HG02973 (cell line): ENCODE measurements around the gene MORN4.
"Not testable (repeated sequence)": the region's sequence is repeated elsewhere in the genome, so short reads cannot be mapped to it uniquely, and the experiment has no call there.

Experiments used
- ATAC-seq: cut with Tn5 transposase; IDR thresholded peaks from one replicate; pipeline ENCODE4 v1.9.1; 2021; ENCODE audit warnings: moderate library complexity; ENCODE audit not compliant: unreplicated experiment

The MORN4 gene

DNA sequence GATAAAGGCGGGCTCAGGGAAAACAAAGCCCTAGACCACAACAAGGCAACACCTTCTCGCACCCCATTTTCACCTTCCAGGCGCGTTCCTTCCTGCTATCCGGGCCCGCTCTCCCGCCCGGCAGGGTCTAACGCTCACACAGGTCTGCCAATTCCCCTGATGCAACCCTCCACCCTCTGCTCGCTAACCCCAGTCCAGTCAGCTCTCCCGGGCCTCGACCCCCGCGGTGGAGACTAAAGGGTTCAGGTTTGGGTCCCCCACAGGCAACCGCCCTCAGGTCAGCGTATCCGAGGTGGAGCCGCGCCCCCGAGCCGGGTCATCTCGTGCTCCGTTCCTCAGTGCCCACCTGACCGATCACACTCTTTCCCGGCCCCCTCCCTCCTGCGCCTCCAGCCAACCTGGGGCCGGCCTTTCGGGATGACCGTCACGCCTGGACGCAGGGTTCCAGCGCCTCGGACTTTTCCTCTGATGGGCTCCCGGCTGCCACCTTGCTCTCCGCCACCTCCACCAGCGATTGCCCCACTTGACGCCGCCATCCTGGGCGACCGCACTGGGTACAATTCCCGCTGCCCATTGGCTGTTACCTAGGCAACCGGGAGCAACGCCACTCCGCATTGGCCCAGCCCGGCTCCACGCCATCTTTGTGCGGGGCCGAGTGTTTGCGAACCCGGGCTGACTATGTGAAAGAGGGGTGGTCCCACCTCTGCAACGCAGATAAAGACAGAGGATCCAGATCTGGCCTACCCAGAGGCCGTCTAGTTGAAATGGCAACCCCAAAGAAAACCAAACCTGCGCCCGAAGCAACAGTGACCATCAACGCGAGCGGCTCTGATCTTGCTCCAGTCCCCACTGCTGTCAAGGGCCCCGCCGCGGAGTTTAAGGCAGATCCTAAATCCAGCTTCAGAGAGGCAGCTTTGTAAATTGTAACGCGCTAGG, at the start of gene MORN4:
MORN4 (minus strand) TSS at position 552 of the 936 bp plus-strand sequence. CDS start 13,847 bp downstream, outside the sequence.
- peak; percentile 97 for ATAC-seq

DNA sequence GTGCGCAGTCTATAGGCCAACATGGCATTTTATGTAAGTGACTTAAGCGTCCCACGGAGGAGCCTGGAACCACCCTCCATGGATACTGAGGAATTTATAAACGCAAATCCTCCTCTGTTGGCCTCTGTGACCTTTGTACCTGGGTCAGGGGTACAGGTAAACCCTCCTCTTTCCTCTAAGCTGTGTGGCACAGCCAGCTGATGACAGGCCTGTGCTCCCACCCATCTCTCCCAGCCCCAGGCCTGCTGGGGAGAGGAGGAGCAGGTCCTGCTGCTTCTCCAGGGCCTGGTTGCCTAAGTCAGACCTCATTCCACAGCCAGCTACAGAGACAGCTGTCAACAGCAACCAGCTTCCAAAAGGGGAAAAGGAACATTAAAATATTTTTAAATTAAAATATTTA, 48.7 kb upstream of the MORN4 start:
- ATAC-seq: no peak

DNA sequence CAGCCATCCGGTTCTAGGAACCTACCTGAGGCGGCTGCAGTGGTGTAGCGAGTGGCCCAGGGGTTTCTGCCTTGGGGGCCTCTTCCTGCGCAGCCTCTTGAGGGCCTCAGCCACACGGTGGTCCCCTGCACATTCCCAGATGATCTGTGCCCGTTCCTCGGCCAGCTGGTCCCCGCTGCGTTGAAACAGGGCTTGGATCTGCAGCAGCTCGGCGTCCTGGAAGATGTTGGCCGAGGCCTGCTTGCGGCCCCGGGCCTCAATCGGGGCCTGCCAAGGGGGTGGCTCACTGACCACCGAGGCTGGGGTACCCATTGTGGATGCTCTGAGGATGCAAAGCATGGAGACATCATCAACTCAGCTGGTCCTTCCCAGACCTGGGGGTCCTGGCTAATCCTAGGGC, 46.3 kb upstream of the MORN4 start:
- no peak for ATAC-seq

DNA sequence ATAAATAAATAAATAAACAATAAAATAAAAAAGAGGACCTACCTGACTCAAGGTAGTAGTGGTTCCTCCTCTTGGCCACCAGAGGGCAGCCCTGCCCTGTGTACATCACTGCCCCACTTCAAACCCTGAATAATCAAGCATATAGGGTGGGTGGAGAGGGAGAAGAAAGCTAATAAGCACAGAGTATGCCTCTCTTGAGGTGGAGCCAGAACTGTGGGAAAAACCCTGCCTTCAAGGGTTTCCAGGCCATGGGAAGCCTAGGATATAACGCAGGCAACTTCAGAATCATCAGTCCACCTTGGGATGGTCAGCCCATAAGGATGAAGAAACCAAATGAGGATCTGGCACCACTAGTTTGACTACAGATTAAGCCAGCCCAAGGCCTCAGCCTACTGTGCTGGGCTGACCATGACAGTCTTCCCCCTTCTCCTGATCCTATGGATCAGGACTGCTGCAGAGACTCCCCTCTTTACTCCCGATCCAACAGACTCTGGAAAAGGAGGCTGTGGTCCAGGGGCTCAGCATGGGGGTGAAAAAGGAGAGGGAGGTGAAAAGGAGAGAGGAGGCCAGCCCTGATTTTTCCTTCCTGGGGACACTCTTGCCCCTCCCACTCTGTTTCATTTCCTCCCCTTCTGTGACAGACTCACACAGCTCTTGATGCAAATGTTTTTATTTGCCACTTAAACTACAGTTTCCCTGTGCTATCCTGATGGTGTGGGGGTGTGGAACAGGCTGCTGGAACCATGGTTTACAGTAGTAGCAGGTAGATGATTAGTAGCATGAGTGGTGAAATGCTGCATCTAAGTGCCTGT, 43.7 kb upstream of the MORN4 start:
- ATAC-seq: peak; percentile 71

DNA sequence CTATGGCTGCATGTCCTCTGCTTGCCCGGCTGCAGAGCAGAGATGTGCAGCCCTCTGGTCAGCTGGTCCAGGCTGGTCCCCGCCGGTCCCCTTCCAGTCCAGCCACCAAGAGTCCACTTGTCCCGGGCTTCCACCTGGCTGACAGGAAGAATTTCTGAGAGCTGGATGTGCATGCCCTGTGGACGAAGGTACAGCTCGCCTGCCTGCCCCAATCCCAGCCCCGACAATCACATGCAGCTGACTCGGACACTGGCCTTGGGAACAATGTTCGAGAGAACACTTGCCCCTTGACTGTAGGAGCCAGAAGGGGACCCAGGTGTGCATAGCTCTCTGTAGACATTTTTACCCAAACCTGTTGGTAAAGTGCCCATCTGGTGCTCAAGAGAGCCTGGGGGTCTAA, 41.9 kb upstream of the MORN4 start:
- ATAC-seq: no peak

DNA sequence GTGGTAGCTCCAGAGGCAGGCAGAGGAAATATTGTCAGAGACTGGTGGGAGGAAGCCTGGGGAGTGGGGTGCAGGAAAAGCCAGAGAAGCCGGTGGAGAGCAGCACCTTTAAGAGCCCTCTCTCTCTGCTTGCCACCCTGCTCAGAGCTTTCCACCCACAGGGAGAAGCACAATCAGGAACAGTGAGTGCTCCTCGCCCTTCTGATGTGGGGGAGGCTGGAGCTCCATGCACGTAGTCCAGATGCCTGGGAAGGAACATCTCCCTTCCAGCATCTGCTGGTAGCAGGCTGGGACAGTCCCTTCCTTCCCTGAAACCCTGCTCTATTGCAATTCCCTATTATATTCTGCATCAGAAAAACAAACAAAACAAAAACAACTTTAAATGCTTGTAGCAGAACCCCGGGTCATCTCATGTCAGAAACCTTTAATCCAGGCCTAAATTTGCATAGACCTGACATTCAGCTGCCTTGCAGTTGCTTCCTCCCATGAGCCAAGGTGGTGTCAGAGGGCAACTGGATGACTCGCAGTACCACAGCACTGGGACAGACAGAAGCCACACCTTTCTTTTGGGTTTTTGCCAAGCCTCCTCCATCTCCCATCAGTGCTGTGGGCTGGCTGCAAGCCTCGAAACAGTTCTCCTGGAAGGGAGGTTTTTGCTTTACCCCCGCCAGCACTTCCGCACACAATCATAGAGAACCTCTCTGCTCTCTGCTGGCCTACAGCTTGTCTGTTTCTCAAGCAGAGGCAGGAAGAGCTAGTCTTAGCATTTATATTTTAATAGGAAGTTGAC, 40.6 kb upstream of the MORN4 start:
- ATAC-seq: no peak

DNA sequence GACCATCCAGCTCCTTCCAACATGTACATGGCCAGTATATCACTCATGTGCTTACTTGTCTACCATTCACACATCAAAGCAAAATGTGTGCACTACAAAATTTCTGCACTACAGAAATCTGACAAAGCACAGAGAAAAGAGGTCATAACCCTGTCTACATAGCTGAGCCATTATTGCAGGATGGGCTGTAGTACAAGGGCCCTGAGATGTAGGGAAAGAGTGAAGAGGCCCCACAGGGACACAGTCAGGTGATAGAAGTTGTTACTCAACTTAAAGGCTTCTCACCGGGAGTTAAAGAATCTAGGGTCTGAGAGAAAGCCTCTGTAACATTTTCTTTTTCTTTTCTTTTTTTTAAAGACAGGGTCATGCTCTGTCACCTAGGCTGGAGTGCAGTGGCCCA, 36.3 kb upstream of the MORN4 start:
- ATAC-seq: no peak

DNA sequence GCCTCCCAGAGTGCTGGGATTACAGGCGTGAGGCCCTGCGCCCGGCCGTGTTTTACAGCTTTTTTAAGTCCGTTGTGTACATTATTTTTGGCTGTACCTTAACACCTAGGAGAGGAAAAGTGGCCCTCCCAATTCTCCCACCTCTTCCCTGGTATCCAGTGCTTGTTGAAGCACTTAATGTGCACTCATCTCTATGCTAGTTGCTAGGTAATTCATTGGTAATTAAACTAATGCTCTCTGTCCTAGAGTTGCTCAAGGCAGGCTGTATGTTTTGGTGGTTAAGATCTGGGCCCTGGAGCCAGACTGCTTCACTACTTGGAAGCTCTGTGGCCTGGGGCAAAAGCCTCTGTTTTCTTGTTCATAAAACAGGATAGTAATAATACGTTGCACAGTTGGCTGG, 34.2 kb upstream of the MORN4 start:
- no peak for ATAC-seq

DNA sequence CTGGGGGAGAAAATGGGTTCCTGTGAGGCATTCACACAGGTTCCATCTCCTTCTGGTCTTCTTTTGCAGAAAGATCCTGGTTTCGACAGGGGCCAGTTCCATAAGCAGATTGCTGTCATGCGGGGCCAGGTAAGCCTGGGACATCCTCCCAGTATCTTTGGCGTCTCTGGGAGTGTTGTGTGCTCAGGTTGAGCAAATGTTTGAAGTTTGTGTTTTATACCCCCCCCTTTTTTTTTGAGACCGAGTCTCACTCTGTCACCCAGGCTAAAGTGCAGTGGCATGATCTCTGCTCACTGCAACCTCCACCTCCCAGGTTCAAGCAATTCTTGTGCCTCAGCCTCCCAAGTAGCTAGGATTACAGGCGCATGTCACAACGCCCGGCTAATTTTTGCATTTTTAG, 33.7 kb upstream of the MORN4 start:
- ATAC-seq: no peak

DNA sequence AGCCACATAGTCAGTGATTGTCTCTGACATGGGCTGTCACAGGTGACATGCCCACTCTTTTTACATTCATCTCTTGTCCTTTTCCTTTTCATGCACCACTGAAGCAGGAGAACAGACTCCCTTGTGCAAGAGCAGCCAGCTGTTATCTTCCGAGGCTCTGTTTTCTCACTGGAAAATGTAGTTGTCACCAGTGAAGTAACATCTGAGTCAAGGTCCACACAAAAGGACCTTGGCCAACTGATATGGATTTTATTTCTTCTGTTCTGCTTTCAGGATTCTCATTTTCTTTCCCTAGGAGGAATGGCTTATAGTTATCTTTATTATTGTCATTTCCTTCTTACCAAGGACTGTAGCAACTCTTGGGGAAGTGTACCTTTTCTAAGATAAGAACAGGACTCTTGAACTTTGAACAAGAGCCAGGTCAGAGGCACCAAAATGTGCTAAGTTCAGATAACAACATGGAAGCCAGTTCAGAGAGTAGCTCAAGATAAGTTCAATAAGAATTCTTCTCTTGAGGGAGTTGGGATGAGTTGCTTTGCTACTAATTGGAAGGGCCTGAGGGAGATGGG, 31.1 kb upstream of the MORN4 start:
- no peak for ATAC-seq

DNA sequence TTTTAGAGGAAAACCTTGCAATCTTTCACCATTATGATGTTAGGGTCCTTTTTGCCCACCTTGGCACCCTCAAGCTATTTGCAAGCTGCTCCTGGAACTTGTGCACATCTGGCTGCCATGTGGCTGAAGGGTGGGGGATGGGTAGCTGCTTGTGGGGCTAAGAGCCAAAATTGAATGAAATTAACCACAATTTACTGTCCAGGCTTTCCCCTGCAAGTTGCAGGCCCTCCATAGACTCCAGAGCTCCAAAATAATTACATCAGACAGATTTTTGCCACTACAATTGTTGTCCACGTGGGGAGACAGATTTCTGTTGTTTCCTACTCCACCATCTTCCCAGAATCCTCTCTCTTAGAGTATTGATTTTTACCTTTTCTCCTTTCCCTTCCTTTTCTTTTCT, 26.3 kb upstream of the MORN4 start:
- no peak for ATAC-seq

DNA sequence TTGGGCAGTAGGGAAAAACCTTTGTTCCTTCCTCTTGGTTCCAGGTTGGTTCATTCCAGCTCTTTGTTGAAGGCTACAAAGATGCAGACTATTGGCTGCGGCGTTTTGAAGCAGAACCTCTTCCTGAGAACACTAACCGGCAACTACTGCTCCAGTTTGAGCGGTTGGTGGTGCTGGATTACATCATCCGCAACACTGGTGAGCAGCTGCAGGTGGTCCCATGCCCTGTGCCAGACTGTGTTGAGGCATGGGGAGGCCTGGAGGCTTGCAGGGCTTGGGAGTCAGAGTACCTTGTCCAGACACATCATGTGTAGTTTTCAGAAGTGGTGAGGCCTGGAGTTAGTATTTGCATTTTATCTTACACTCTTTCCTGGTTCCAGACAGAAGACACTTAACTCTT, 23.5 kb upstream of the MORN4 start:
- no peak for ATAC-seq

DNA sequence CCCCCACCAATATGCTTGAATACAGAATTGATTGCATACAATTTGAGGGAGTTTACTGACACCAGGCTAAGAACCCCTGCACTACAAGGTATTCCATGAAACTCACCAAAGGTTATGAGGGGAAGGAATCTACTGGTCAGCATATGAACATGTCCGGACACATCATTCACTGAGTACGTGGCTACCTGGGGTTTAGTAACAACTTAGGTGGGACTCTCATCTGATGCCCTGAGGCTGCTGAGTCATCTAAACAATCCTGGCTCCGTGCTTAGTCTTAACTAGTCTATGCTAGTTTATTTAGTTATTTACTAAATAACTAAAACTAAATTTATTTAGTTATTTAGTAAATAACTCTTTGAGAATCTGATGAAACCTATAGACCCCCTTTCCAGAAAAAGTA, 18.5 kb upstream of the MORN4 start:
- no peak for ATAC-seq

DNA sequence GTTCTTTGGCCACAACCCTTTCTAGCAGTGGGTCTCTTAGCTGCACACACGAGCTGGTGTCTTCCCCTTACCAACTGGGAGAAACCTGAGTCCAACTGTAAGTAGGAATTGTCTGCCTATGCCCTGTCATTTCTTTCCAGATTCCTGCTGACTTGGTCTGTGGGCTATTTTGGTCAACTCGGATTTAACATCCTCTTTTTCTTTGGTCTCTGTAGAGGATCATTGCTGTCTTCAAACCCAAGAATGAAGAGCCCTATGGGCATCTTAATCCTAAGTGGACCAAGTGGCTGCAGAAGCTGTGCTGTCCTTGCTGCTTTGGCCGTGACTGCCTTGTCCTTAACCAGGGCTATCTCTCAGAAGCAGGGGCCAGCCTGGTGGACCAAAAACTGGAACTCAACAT, 17.4 kb upstream of the MORN4 start:
- no peak for ATAC-seq

DNA sequence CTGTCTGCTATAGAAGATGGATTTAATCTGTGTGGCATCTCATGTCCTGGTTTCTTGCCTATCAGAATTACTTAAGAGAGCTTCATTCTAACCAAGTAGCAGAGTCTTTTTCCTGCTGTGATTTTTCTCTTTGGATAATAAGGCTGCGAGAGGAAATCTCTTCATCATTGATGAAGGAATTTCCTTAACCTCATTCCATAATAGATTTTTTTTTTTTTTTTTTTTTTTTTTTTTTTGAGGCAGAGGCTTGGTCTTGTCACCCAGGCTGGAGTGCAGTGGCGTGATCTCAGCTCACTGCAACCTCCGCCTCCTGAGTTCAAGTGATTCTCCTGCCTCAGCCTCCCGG, 16.1 kb upstream of the MORN4 start:
- not testable (repeated sequence) for ATAC-seq

DNA sequence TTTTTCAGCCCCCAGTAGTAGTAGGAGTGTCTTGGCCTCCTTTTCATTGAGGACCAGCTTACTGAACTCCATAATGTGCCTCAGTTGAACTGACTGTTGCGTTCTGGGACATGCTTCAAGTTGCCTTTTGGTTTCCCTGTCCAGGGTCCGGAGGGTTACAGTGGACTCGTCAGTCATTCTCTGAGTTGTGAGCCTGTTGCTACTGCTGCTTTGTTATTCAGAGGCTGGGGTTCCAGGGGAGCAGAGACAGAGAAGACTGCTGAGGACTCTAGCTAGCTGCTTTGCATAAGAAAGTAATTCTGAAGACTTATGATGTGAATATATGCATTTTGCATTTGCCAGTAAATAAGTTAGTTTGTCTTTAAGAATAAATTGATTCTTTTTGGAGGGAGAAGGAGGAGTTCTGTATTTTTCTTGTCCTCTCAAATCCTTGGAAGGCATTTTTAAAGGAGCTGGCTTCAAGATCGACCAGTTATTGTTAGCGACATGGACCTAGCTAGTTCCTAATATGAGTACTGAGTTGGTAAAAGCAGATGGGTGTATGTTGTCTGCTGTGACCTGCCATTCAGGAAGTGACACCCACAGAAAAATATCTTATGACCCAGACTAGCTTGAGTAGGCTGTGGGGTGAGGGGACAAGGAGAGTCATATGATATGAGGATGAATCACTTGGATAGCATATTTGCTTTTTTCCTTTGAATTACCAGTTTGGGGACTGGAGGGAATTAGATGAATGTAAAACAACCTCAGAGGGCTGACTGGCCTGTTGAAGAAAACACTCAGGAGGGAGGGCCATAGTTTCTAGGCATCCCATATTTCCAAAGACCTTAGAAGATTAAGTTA, 15.5 kb upstream of the MORN4 start:
- ATAC-seq: peak; percentile 91

DNA sequence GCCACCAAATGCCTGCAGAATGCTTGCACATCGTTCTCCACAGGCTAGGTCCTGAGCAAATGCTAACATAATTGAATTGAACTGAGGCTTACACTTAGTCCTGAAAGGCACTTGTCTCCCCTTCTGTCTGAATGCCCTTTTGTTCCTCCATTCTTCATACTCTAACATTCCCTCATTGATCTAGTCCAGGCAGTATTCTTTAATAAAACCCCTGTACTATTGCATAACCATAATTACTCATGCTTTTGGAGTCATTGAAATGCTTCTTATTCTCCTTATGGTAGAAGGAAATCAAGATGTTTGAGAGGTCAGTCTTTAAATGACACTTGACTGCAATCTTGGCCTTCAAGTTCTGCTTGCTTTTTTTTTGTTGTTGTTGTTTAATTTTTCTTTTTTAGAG, 14.3 kb upstream of the MORN4 start:
- ATAC-seq: no peak

DNA sequence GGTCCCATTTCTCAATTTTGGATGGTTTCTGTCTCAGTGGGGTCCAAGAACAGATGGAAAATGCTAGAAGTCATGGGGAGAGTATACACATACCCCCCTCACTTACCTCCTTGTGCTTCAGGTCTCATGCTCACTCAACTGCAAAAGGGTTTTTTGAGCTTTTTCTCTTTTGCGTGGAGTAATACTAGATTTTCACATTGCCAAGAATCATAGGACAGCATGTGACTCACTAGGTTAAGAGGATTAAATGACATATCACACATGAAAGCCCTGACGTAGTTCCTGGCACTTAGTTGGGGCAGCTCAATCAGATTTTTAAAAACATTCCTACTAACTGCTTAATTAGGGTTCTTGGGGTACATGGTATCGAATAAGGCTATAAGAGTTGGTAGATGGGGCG, 11.6 kb upstream of the MORN4 start:
- no peak for ATAC-seq

DNA sequence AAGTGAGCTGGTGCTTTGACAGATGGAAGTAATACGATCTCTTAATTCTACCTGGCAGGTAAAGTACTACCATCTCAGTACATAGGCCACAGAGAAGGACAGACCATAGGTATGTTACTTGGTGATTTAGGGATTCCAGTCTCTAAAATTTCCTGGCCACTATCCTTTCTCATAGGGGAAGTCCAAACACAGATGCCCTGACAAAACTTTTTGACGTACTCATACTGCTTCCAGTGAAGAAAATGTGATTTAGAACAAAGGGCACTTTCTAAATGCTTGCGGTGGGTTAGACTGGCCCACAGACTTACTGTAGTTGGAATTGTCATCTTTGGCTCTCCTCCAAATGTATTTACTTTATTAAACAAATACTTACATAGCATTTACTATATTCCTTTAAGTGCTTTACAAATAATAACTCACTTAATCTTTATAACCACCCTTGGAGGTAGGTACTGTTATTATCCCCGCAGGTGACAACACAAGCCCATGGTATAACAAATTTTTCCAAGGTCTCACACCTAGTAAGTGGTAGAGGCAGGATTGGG, 10.2 kb upstream of the MORN4 start:
- ATAC-seq: no peak
